HS-5 (cell line): Measurements from ENCODE around the gene ACSS1.

Source experiments
- DNase-seq: peaks from one replicate; pipeline ENCODE4 v3.0.0-alpha.2; 2012; ENCODE audit warnings: low read depth

ACSS1 gene

DNA sequence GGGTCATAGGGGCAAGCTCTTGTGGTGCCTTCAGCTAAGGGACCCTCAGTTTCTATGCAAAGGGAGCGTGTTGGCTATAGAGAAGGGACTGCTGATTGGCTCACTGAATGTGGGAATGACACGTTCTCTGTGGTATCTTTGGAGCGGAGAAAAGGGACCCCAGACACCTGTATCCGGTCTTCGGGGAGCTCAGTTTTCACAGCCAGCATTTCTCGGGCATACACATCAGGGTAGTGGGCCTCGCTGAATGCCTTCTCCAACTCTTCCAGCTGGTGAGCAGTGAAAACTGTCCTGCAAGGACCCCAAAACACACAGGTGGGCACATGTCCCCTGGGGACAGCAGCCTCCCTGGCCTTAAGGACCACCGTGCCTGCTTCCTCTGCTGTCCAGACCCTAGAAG, 20.7 kb upstream of the ACSS1 start:
- no peak for DNase-seq

DNA sequence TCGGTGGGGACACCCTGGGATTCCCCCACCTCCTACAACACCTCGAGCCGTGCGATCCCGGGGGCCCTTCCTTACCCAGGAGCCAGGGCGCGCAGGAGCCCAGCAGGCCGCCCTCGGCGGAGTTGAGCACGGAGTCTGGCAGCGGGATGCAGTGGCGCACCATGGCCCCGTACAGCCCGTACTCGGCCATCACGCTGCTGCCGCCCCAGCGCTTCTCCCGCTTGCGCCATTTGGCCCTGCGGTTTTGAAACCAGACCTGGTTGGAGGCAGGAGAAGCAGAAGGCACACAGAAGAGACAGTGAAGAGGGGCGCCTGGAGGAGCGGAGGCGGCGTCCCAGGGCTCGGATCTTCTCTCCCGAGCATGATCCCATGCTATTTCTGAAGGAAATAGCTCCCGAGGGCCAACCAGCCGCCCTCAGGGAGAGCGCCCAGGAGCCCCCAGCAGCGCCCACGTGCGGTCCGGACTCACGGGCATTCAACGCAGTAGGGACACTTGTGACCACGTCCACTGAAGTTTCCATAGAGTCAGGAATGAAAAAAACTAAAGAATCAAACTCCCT, 19.8 kb upstream of the ACSS1 start:
- DNase-seq = no peak

DNA sequence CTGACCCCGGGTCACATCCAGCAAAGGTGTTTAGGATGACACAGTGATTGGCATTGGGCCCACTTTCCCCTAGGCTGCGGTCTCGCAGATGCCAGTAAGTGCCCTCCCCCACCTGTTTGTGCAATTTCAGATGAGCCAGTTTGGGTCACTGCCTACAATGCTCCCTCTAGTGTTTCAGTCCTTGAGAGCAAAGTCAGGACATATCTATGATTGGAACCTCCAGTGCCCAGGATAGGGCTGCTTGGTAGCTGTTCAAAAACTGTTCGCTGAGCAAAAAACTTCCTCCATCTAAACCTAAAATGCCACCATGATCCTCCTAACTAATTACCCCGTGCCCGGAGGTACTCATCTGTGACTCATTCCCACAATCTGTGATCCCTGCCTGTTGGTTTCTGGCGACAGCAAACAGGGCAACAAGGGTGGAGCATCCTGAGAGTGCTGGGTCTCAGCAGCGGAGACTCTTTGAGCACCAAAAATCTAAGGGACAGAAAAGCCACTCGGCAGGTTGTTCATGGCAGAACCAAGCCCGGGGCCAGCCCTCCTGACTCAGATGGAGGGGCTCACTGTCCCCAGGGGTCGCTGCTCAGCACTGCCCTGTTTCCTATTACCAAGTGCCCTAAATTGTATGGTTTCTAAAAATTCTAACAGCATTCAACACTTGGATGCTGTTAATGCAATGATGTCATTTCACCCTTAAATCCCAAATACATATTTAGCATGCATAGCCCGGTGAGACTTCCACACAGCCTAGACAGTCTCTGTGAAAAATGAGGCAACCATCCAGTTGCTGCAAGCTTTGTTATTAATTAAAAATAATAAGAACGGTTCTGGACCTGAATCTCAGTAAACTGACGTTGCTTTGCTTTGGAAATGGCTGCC, 19.0 kb upstream of the ACSS1 start:
- DNase-seq = no peak

DNA sequence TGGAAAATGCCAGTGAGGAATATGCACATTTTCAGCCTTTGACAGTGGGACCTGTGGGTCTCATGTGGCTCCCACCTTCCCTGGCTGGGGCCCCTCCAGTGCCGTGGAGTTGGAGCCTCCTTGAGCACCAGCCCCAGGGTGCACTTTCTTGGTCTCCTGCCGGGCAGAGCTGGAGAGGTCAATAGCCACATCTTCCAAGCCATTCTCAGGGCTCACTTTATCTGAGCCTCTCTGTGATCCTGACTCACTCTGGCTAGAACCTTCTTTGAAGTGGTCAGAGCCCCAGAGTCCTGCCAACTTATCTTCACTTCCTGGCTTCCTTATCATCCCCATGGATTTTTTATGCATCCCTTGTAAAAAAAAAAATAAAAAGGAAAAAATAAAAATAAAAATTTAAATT, 18.3 kb upstream of the ACSS1 start:
- no peak for DNase-seq

DNA sequence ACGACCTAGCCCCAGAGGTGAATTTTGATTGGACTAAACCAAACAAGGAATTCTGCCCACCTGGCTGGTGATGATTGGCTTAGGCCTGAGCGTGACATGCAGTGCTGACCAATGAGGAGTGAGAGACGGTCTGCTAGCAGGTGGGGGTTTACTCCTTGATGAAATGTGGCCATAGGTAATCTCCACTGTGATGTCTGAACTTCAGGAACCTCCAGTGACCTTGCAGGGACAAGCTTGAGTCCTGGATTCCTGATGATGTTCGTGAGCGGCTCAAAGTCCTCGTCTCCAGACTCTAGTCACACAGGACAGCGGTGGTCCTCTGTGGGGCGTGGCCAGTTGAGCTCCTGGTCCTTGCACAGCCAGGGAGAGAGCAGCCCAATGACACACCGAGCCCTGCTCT, 15.6 kb upstream of the ACSS1 start:
- no peak for DNase-seq

DNA sequence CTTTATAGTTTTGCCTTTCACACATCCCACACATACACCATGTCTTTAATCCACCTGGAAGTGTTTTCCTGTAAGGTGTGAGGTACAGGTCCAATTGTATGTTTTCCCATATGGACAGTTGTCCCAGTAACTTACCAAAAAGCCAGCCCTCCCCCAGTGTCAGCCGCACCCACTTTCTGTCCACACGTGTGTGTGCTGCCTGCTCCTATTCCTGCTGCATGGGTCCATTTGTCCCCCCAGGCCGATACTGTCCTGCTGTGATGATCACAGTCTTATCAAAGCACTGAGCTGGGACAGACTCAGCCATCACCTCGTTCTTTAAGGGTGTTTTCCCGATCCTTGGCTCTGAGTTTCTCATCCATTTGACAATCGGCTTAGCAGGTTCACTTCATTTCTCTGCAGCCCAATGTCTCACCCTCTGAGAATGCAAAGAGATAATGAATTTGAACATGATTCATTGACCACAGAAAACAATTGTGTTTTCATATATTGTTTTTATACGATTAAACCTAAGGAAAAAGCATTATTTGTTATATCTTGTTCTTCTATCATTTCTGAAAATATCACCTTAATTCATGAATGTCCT, 14.4 kb upstream of the ACSS1 start:
- no peak for DNase-seq

DNA sequence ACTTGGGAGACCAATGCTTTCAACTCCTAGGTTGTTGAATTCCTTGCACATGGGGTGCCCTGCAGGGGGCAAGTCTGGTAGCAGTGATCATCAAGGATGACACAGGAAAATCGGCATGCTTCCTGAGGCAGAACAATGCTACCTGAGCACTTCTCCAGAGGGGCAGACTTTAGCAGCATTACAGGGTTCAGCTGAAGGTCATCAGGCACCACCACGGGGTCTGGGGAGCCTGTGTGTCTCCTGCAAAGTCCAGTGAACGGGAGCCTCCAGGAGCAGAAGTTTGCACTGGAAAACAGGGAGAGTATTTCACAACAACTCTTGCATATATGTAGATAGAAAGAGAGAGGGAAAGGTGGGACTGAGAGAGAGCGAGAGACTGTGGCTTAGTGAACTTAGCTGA, 13.8 kb upstream of the ACSS1 start:
- DNase-seq = no peak

DNA sequence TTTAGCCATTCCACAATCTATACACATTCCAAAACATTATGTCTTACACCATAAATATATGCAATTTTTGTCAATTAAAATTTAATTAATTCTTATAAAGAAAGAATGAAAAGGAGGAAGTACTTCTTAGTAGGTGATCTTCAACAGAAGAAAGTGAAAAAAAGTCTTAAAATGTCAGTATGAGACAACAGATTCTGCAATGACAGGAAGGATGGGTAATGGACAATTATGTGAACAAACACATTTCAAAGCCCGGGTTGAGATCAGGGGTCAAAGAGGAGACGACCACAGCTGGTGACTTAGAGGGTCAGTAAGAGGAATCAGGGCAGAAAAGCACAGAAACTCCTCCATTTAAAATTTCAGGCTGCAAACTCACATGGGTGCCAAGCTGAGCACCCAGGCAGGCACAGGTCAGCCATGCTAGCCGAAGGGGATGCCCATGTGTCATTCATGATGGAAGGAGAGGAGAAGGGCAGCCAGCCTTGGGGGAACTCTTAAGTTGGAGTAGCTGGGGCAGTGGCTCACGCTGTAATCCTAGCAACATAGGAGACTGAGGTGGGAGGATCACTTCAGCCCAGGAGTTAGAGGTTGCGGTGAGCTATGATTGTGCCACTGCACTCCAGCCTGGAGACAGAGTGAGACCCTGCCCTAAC, 13.0 kb upstream of the ACSS1 start:
- no peak for DNase-seq

DNA sequence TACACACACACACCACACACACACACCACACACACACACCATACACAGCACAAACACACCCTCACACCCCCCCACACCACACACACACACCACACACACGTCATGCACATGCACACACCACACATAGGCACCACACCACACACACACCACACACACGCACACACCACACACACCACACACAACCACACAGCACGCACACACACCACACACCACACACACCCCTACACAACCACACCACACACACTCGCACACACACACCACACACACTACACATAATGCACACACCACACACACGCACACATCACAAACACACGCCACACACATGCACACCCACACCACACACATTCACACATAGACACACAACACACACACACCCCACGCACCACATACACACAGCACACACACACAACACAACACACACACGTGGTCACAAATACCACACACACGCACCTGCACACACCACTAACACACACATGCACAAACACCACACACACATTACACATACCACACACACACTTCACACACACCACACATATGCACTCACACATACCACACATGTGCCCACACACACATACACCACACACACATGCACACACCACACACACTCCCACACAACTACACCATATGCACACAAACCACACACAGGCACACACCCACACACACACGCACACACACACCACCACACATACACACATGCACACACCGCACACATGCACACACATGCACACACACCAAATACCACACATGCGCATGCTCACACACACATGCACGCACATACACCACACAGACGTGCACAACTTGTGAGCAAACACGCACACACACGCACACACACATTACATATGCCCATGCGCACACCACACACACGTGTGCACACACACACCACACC, 9.4 kb upstream of the ACSS1 start:
- no peak for DNase-seq

DNA sequence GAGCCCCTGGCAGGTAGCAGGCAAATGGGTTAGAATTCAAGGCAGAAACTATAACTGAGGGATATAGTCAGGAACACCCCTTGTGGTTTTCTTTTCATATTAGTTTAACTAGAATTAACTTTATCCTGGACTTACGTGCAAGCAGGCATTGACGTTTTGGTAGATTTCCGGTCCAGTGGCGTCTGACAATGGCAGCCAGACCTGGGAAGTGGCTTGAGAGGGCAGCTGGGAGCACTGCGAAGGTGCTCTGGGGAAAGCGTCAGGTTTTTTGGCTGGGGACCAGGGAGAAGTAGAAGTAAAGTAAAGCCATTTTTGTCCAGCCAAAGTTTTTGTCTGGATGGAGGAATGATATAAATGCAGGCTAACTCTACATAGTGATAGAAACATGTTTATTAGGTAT, 8.4 kb upstream of the ACSS1 start:
- no peak for DNase-seq

DNA sequence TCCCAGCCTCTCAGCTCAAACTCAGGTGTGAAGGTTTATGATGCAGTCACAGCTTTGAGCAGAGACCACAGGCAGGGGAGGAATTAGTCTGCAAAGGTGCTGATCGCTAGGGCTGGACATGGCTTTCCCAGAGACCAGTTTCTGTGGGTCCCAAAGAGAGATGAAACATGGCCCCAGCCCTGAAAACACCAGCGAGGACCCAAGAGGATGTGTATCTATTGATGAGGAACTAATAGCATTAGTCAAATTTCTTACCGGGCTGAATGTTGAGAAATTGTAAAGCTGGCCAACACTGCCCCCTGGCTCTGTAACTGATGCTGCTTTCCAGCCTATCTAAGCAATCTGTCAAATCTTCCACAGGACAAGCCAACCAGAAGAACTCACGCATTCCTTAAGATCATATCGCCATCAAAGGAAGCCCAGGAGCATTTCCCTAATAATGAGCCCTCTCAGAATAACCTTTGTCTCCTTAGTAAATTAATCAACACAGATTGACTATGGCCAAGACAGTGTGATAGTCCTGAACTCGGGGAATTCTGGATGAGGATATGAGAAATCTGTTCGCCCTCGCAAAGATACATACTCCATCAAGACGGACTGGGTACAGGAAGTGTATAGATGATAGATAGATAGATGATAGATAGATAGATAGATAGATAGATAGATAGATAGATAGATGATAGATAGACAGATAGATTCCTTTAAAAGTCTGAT, 7.8 kb upstream of the ACSS1 start:
- DNase-seq = no peak

DNA sequence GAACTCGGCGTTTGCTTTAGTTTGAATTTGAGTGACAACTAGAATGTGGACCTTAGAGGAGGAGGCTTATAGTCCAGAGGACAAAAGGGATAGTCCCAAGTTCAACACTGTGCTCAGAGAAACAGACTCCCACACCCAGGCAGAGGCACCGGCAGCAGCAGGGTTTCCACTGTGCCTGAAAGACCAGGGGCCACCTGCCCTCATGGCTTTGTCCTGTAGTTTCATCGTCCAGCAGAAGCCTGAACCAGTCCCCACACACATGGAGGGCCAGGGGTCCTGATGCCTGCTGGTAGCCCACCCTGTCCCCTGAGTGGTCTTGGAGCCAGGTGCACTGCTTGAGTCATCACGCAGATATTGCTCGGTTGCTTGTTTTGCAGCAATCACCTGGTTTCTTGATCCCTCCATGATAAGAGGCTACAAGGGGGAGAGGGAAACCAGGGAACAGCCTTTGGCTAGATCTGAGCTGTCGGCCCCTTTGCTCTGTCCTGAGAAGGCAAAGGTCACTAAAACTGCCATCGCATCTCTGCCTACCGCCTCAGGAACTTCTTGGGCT, 7.2 kb upstream of the ACSS1 start:
- DNase-seq = no peak

DNA sequence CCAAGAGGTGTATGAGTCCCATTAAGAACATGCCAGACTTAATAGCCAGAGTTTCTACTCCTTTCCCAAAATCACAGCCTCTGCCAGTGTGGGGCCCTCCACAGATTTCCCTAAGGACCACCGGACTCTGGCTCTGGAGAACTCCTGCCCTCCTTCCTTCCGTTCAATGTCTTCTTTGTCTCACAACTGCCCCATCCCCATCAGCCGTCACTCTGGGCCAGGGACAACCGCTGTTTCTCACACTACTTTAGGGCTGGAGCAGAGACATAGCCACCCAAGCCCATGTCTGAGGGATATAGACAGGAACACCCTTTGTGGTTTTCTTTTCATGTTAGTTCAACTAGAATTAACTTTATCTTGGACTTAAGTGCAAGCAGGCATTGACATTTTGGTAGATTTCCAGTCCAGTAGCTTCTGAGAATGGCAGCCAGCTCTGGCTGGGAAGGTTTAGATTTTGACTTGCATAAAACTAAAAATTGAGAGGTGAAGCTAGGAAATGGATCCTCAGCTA, 6.7 kb upstream of the ACSS1 start:
- DNase-seq = no peak

DNA sequence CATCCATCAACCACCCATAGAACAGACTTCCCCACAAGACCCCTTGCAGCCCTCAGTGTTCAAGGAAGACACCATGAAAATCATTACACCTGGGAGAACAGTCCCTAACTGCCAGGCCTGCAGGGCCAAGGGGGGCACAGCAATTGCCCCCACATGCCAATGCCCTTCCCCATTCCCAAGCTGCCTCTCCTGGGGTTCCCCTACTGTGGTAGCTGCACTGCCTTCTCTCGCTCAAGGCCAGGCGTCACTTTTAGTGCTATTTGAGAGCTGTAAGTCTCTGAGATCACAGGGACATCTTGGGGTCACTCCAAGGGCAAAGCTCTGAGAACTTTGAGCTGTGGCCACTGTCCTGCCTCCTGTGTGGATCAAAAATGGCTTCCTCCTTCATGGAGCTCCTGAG, 6.0 kb upstream of the ACSS1 start:
- DNase-seq = no peak

DNA sequence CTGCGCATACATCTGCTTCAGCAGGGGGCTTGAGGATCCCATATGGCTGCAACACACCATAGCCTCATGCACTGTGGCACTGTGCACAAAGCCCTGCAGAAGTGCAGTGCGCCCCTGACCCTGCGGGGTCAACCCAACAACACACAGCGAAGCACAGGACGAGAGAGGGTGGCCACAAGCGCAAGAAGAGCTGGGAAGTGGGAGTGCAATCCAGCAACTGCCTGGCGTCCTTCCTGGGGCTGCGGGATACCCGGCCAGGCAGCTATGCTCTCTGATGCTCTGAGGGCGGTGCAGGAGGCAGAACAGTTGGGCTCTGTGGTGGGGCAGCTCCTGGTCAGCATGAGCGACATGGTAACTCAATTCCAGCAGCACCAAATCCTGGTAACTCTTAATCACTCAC, 5.6 kb upstream of the ACSS1 start:
- DNase-seq = no peak

DNA sequence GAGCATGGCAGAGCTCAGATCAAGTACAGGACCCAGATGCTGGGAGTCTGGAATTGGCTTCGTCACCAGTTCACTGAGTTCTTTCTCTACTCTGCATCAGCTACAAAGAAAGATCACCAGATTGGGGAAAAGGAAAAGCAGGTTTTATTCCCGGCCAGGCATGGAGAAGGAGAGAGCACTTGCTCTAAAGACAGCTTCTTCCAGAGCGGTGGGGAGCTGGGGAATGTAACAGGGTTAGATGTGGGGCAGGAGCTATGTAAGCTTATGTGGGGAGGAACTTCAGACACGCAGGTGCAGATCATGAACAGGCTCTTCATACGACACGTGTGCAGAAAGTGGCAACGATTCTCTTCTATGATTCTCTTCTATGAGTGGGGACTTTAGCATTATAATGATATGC, 4.9 kb upstream of the ACSS1 start:
- DNase-seq = no peak

DNA sequence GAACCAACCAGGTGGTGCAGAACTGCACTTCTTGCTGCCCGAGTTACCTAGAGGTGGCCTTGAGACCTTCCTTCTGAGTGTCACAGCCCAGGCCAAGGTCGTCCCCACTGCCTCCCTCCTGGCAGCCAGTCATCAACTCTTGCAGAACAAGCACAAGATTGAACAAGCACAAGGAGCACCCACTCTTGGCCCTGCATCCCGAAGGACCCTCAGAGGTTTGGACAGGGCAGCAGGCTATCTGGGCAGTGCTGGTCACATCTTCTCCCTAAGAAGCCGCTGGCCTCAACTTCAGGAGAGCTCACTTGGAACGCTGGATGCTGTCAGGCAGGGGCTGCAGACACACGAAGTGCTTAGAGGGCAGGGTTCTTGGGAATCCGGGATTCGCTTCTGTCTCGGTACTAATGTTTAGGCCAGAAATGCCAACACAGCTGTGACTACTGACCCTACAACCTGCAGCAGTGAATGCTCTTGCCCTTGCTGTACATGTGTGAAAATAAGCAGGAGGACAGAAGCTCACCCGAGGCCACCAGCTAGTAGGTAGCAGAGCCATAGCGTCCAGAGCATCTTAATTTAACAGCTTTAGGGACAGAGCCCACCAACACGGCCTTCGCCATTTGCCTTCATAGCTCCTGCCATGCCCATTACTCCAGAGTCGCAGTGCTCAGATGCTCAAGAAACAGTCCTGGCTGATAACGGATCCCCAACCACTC, 4.0 kb upstream of the ACSS1 start:
- DNase-seq = no peak

DNA sequence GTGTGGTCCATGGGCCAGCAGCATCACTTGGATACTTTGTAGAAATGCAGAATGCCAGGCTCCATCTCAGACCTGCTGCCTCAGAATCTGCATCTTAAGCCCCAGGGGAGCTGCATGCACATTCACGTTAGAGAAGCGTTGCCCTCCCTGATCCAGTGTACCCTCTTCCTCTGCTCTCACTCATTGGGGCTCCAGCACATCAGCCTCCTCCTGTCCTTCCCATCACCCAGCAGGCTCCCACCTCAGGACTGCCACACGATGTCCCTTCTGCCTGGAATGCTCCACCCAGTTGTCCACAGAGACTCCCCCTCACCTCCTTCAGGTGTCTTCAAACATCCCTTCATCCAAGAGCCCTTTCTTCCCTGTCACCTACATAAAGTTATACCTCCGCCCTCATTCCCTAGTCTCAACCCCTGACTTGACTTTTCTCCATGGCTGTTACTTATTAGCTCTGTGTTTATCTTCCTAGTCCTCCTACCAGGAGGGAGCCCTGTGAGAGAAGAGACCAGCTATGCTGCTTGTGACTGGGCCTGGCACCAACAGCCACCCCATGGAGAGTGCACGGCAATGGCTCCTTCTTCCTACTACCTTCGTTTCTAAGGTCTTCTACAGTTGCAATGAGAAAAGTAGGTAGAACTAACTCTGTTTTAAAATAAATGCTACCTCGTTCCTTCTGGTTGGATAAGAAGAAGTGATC, 3.3 kb upstream of the ACSS1 start:
- DNase-seq = no peak

DNA sequence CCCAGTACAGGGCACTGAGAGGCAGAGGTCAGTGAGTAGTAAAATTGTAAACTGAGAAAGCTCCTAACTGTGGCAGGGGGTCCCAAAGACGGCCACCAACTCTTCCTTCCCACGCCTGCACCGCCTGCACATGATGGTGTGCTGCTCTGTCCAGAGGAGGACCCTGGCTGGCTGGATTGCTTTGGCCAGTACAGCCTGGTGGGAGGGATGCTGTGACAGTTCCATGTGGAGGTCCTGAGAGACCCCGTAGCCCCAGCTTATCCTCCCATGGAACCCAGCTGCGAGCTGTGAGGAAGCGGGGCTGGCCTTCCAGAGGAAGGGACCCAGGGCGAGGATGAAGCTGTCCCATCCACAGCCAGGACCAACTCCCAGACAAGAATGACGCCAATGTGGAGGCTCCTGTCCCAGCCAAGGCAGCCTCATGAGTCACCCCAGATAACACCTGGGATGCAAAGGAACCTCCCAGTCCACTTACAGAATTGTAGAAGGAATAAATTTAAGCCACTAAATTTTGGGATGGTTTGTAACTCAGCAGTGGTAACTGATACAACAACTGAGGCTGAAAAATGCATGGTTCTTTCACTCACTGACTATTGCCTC, 2.0 kb upstream of the ACSS1 start:
- no peak for DNase-seq
